ENCODE data around the gene UBAC1.

UBAC1 gene

GRCh38 chr9:135927195-135928013, 33.8 kb downstream of the UBAC1 start:
- no peaks in the 10 kb centered on the region for H3K4me1 ChIP-seq (ENCODE audit: insufficient read depth, low read length, poor library complexity, severe bottlenecking)
- no peak for TF ChIP-seq EZH2phosphoT487 (IDR thresholded peaks at IDR 0.05; ENCODE audit: borderline replicate concordance)
- TF ChIP-seq, protein P1, sequence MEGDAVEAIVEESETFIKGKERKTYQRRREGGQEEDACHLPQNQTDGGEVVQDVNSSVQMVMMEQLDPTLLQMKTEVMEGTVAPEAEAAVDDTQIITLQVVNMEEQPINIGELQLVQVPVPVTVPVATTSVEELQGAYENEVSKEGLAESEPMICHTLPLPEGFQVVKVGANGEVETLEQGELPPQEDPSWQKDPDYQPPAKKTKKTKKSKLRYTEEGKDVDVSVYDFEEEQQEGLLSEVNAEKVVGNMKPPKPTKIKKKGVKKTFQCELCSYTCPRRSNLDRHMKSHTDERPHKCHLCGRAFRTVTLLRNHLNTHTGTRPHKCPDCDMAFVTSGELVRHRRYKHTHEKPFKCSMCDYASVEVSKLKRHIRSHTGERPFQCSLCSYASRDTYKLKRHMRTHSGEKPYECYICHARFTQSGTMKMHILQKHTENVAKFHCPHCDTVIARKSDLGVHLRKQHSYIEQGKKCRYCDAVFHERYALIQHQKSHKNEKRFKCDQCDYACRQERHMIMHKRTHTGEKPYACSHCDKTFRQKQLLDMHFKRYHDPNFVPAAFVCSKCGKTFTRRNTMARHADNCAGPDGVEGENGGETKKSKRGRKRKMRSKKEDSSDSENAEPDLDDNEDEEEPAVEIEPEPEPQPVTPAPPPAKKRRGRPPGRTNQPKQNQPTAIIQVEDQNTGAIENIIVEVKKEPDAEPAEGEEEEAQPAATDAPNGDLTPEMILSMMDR (conservative IDR thresholded peaks at IDR 0.05; ENCODE audit: low read length): no peak
- no peaks in the 10 kb centered on the region for H3K9me3 ChIP-seq (ENCODE audit: insufficient read depth, low read depth, low read length)
- no peaks in the 10 kb centered on the region for H3K27me3 ChIP-seq (ENCODE audit: insufficient read depth, low read length, poor library complexity, severe bottlenecking)
- H3K36me3 ChIP-seq (ENCODE audit: insufficient read depth, low read length): peaks cover 2% of the 10 kb centered on the region; the same call in 1 of the 2 replicates
- H3K9me2 ChIP-seq (replicated peaks; ENCODE audit: low read depth, low read length): no peaks in the 10 kb centered on the region
- no peaks in the 10 kb centered on the region for H4K20me1 ChIP-seq (ENCODE audit: insufficient read depth, low read length, poor library complexity, severe bottlenecking)
- no peak overlapping the region for H3K4me2 ChIP-seq (ENCODE audit: low read depth, low read length, poor library complexity, severe bottlenecking)
- H3F3A ChIP-seq (ENCODE audit: low read depth): no peaks in the 10 kb centered on the region
- no peak overlapping the region for H3K9ac ChIP-seq (ENCODE audit: low read depth, low read length, poor library complexity, severe bottlenecking)
- no peak overlapping the region for H3K4me3 ChIP-seq (ENCODE audit: low read length, poor library complexity, severe bottlenecking)
- H2AFZ ChIP-seq (ENCODE audit: low read length): no peak overlapping the region
- H3K79me2 ChIP-seq (ENCODE audit: insufficient read depth, low read length): no peaks in the 10 kb centered on the region

DNA sequence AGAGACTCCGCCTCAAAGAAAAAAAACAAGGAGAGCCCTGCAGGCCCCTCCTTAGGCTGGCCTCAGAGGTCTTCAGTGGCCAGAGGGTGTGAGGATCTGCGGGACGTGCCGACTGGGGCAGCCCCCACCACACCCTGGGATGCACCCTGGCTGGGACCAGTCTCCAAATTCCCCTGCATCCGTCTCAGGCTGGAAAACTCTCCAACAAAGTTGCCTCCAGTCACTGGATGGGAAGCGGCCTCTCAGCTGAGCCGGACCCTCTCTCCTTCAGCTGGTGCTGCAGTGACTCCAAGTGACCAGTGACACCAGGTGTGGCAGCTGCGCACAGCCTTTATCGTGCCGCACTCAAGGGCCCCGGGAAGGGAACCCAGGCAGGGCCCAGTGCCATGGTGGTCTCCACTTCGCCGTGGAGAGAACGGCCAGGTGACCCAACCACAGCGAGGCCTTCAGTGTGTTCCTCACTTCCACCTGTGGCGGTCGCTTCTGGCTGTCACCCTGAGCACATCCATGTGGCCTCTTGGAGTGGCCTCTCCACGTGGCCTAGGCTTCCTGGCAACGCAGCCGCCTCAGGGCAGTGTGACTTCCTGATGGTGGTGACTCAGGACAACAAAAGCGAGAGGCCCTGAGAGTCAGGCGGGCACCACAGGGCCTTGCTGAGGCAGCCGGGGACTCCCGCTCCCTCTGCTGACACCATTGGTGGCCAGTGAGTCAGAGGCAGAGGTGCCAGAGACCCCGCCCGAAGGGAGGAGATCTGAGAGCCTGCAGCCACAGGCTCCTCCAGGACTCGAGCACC, 34.6 kb downstream of the UBAC1 start:
- Histone ChIP-seq H3K4me2 (ENCODE audit: low read depth, low read length, poor library complexity, severe bottlenecking) (no peak overlapping the region), H3K79me2 (ENCODE audit: insufficient read depth, low read length) (no peaks in the 10 kb centered on the region), H3K9me2 (replicated peaks; ENCODE audit: low read depth, low read length) (no peaks in the 10 kb centered on the region), H3K9ac (ENCODE audit: low read depth, low read length, poor library complexity, severe bottlenecking) (no peak overlapping the region), H3K27me3 (ENCODE audit: insufficient read depth, low read length, poor library complexity, severe bottlenecking) (no peaks in the 10 kb centered on the region), H3K36me3 (ENCODE audit: insufficient read depth, low read length) (no peaks in the 10 kb centered on the region; the same call in 1 of the 2 replicates), H3K4me1 (ENCODE audit: insufficient read depth, low read length, poor library complexity, severe bottlenecking) (no peaks in the 10 kb centered on the region), H4K20me1 (ENCODE audit: insufficient read depth, low read length, poor library complexity, severe bottlenecking) (no peaks in the 10 kb centered on the region), H3F3A (ENCODE audit: low read depth) (no peaks in the 10 kb centered on the region), H3K4me3 (ENCODE audit: low read length, poor library complexity, severe bottlenecking) (no peak overlapping the region), H3K9me3 (ENCODE audit: insufficient read depth, low read depth, low read length) (no peaks in the 10 kb centered on the region), H2AFZ (ENCODE audit: low read length) (no peak overlapping the region)
- no peak for TF ChIP-seq EZH2phosphoT487 (IDR thresholded peaks at IDR 0.05; ENCODE audit: borderline replicate concordance)
- TF ChIP-seq, protein P1 (conservative IDR thresholded peaks at IDR 0.05; ENCODE audit: low read length): no peak

DNA sequence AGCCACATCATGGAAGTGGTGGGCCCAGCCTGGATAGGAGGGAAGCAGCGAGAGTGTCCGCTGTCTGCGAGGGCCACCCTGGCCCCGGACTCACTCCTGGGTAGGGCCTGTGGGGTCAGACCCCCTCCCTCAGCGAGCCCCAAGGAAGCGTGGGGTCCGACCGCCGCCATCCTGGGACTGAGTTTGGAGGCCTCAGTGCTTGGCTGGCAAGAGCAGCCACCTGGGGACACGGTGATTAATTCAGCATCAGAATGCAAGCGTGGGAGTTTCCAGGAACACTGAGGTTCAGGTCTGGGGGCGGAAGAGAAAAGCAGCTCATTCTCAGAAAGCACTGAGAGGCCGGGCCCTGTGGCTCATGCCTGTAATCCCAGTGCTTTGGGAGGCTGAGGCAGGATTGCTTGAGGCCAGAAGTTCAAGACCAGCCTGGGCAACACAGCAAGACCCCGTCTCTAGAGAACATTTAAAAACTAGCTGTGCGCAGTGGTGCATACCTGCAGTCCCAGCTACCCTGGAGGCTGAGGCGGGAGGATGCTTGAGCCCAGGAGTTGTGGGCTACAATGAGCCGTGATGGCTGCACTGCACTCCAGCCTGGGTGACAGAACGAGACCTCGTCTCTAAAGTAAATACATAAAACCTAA, 35.6 kb downstream of the UBAC1 start:
- H3K9me2 ChIP-seq (replicated peaks; ENCODE audit: low read depth, low read length): no peaks in the 10 kb centered on the region
- H3K4me3 ChIP-seq (ENCODE audit: low read length, poor library complexity, severe bottlenecking): no peak overlapping the region
- H3K9me3 ChIP-seq (ENCODE audit: insufficient read depth, low read depth, low read length): no peaks in the 10 kb centered on the region
- no peaks in the 10 kb centered on the region for H3K79me2 ChIP-seq (ENCODE audit: insufficient read depth, low read length)
- TF ChIP-seq, protein P1 (conservative IDR thresholded peaks at IDR 0.05; ENCODE audit: low read length): no peak
- TF ChIP-seq EZH2phosphoT487 (IDR thresholded peaks at IDR 0.05; ENCODE audit: borderline replicate concordance): no peak
- no peak overlapping the region for H3K4me2 ChIP-seq (ENCODE audit: low read depth, low read length, poor library complexity, severe bottlenecking)
- no peaks in the 10 kb centered on the region for H3K36me3 ChIP-seq (ENCODE audit: insufficient read depth, low read length)
- no peak overlapping the region for H2AFZ ChIP-seq (ENCODE audit: low read length)
- H3K9ac ChIP-seq (ENCODE audit: low read depth, low read length, poor library complexity, severe bottlenecking): no peak overlapping the region
- H3K4me1 ChIP-seq (ENCODE audit: insufficient read depth, low read length, poor library complexity, severe bottlenecking): no peaks in the 10 kb centered on the region
- no peaks in the 10 kb centered on the region for H3F3A ChIP-seq (ENCODE audit: low read depth)
- H3K27me3 ChIP-seq (ENCODE audit: insufficient read depth, low read length, poor library complexity, severe bottlenecking): no peaks in the 10 kb centered on the region
- no peaks in the 10 kb centered on the region for H4K20me1 ChIP-seq (ENCODE audit: insufficient read depth, low read length, poor library complexity, severe bottlenecking)

Measured in Loucy (cell line).